ENCODE measurements around the gene ZFP3.
"Not testable (repeated sequence)": the region's sequence is repeated elsewhere in the genome, so short reads cannot be mapped to it uniquely, and the experiment has no call there.

The ZFP3 gene

DNA sequence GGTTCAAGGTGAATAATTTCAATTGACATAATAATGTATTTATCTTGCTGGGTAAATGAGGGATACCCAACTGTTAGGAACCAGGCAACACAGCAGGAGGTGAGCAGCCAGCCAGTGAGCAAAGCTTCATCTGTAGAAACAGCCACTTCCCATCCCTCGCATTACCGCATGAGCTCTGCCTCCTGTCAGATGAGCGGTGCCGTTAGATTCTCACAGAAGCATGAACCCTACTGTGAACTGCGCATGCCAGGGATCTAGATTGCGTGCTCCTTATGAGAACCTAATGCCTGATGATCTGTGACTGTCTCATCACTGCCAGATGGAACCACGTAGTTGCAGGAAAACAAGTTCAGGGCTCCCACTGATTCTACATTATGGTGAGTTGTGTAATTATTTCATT is 46.6 kb downstream of the ZFP3 start:
- DNase-seq (ENCODE audit: low read depth), result not testable (repeated sequence)

DNA sequence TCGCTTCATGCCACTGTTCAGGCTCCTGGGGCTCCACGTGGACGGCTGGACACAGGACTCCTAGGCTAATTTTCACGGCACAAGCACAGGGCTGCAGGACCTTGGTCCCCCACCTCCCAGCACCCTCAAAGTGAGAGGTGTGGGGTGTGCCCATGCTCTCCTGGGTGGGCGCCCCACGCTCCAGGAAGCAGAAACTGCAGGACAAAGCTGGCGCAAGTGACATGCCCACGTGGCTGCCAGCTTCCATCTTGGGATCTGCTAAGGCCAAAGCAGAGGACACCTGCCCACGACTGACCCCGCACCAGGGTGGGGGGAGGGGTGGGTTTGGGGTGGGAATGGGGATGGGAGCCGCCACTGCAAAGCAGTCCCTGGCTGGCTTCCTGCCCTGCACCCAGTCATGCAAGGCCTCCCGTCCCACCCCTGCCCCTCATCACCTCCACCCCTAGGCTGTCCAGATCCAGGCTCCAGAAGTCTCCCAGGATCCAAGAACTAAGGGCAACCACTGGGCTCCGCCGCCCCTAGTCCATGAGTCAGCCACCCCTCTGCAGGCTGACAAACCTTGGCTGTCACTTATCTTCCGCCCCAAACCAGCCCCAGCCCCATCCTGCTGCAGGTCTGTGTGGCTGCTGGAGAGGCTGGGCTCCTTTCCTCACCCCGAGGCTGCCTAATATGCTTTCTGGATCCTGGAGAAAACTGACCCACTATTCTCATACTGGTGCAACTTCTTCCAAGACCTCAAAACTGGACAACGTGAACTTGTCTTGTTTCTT is 48.6 kb downstream of the ZFP3 start:
- DNase-seq (ENCODE audit: low read depth), result no peak

DNA sequence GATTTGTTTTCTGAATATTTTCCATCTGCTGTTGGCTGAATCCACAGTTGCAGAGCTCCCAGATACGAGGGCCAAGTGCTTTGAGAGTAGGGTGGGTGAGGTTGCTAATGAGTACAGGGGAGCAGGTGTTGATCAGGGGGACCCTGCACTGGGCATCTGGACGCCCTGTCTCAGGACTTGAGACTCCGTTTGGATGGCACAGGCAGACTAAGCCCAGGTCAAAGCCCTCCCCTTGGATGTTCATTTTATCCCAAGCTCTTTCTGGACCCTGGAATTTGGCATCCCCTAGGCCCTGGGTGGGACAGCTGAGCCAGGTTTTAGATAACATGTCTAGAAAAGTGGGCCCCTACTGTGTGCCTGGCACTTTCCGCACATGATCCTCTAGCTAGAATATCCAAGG is 49.6 kb downstream of the ZFP3 start:
- DNase-seq (ENCODE audit: low read depth), result no peak

- not testable (repeated sequence) for DNase-seq (ENCODE audit: low read depth)
These were observed 50.1 kb downstream of the ZFP3 start for GRCh38 chr17:5128387-5128786.

DNA sequence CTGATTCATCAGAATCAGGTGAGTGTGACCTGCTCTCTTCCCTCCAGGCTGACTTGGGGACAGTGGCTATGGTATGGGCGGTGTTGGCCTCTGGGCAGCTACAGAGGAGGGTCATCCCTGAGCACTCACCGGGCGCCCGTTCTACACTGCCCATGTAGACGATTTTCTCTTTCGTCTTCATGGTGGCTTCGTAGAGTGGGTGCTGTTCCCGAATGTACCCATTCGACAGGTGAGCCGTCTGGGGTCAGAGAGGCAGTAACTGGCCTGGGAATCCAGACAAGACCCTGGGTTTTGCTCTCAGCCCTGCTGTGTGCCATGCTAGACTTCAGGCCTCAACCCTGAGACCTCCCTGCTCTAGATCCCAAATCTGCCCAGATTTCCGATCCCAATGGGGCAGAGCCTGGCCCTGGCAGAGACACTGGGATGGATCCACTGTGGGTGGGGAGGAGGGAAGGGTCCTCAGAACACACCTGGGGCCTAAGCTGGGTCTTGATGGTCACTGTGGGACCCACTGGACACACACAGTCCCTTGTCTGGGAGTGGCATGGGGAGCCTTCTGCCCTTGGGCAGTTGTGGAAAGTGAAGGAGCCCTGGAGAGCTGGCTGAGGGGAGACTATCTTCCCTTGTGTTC is 50.8 kb downstream of the ZFP3 start:
- DNase-seq (ENCODE audit: low read depth), result no peak

GRCh38 chr17:5129770-5130169 is 51.5 kb downstream of the ZFP3 start:
- DNase-seq (ENCODE audit: low read depth), result not testable (repeated sequence)

GRCh38 chr17:5130261-5130660 is 52.0 kb downstream of the ZFP3 start:
- DNase-seq (ENCODE audit: low read depth), result not testable (repeated sequence)

DNA sequence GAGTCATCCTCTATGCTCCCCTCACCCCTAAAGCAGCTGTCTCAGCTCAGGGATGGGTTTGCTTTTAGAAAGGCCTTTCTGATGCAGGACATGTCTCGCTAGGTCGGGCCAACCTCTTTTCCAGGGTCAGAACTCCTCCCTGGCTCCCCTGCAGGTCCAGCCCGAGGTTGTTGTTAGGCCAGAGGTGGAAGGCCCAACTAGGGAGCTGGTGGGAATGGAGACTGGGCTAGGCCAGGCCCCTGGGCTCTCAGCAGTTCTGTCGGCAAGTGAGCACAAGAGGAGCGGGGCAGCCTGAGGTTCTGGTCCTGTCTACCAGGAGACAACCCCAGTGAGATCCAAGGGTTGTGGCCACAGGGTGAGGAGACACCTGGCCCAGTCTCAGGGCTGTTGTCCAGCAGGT is 52.4 kb downstream of the ZFP3 start:
- not testable (repeated sequence) for DNase-seq (ENCODE audit: low read depth)

GRCh38 chr17:5131146-5131715 is 53.0 kb downstream of the ZFP3 start:
- no peak for DNase-seq (ENCODE audit: low read depth)

DNA sequence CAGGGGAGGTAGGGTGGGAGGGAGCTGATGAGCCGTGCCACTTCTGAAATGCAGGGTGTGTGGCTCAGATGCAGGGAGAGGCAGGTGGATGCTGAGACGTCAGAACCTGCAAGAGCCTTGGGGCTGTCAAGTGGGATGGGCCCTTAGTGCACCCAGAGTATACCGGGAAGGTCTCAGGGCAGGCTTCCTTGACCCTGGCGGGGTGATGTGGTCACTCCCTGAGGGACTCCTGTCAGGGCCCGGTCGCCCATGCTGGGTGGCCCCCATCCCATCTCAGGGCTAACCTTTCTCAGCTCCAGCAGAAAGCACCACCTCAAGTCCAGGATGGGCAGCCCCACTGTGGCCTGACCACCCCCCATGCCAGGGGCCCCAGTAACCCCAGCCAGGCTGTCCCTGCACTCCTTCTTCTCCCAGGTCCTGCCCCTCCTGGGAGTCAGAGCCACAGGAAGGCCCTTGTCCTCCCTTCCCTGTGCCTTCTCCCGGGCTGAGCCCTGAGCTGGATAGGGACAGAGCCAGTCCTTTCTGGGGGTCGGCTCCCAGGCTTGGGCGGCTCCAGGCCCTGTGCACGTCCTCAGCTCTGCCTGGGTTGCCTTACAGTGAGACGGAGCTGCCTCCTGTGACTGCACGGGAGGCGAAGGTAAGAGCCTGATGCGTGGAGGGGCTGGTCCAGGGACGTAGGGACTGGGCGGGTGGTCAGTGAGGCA is 53.7 kb downstream of the ZFP3 start:
- not testable (repeated sequence) for DNase-seq (ENCODE audit: low read depth)

DNA sequence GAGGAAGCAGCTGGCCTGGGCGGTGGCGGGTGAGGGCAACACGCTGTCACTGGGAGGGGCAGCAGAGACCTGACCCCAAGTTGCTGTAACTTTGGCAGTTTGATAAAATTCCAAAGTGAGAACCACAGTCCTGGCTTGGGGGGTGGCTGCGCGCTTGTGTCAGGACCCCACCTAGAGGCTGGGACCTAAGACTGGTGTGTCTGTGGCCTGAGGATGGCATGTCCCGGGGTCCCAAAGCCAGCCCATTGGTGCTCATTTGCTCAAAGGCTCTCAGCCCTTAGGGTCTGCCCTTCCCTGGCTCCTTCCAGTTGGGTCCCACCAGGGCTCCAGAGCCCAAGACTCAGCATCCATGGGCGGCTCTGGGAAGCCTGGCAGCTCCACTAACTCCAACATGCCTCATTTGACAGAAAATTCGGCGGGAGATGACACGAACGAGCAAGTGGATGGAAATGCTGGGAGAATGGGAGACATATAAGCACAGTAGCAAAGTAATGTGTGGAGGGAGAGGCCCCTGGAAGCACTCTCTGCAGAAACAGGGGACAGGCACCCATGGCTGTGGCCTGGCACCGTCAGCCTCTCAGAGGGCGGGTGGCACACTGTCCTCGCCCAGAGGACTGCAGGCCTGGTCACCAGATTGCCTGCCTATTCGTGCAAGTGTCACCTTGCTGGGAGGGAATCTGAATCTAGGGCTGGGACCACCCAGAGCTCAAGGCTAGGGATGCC is 54.4 kb downstream of the ZFP3 start:
- DNase-seq (ENCODE audit: low read depth), result not testable (repeated sequence)

GRCh38 chr17:5133311-5133710 is 55.0 kb downstream of the ZFP3 start:
- DNase-seq (ENCODE audit: low read depth), result no peak

GRCh38 chr17:5133961-5134360 is 55.7 kb downstream of the ZFP3 start:
- DNase-seq (ENCODE audit: low read depth), result not testable (repeated sequence)

- DNase-seq (ENCODE audit: low read depth), result not testable (repeated sequence)
These were observed 56.3 kb downstream of the ZFP3 start for GRCh38 chr17:5134571-5134970.

- not testable (repeated sequence) for DNase-seq (ENCODE audit: low read depth)
These were observed 57.0 kb downstream of the ZFP3 start for GRCh38 chr17:5135131-5135712.

GRCh38 chr17:5135726-5136579 is 57.7 kb downstream of the ZFP3 start:
- DNase-seq (ENCODE audit: low read depth), result no peak

DNA sequence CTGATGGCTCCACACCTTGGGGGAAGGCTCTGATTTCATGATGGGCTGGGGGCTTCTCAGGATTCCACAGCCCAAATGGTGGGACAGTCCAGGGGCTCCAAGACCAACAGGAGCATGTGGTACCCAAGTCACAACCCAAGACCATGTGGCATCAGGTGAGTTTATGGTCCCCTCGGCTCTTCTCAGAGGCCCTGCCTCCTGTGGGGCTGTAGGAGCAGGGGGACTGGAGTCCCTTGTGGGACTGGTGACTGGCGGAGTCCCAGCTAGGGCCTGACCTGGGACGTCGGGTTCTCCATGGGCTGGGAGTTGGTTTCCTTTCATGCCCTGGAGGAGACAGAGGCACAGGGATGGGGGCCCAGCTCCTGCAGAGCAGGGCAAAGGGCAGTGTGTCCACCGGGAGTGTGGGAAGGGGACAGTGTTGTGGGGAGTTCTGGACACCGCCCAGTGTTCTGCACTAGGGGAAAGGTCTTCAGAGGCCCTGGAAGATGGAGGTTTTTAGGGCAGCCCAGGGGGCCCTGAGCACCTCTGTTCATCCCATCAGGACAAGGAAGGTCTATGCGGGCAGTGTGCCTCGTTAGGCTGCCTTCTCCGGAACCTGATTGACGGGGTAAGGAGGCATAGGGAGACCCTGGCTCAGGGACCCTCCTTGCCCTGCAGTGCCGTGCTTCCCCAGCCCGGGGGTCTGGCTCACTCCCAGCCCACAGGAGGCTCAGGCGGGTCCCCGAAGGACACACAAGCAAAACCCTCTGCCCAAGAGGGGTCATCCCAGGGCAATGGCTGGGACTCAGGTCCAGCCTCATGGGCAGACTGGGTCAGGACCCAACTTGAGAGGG is 58.5 kb downstream of the ZFP3 start:
- not testable (repeated sequence) for DNase-seq (ENCODE audit: low read depth)

DNA sequence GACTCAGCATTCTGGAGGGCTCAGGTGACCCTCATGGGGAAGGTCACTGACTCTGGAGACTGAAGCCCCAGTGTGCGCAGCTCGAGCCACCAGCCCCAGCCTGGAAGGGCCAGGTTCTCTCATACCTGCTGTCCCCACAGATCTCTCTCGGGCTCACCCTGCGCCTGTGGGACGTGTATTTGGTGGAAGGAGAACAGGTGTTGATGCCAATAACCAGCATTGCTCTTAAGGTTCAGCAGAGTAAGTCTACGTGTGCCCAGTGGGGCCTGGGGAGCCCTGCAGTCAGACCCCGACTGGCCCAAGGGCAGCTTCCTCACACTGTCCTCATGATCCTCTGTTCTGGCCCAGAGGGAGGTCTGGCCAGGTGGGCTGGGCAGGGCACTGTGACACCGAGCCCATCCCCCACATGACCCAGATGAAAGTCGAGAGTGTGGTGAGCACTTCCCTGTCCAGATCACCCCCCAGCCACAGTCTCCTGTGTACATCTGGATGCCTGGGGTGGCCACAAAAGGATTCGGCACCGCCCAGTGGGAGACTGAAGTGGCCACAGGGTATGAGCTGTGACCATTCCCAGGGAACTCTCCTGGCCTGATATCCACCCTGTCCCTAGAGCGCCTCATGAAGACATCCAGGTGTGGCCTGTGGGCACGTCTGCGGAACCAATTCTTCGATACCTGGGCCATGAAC is 59.4 kb downstream of the ZFP3 start:
- not testable (repeated sequence) for DNase-seq (ENCODE audit: low read depth)

DNA sequence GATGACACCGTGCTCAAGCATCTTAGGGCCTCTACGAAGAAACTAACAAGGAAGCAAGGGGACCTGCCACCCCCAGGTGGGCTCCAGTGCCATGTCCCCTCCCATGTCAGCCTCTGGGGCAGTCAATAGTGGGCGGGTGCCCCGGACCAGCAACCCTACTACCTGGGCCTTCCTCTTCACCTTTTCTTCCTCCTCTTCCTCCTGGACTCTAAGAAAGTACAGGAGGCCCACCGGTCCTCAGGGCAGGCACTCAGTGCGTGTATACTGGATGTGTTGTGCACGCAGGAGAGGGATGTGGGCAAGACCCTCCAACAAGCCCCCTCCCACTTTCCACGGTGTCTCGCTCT is 59.9 kb downstream of the ZFP3 start:
- not testable (repeated sequence) for DNase-seq (ENCODE audit: low read depth)

Data from GM04503 (cell line).